ENCODE results near the gene GDE1.

- TF ChIP-seq CTCF (IDR thresholded peaks at IDR 0.05) (no peak), POLR2A (IDR thresholded peaks at IDR 0.05) (no peak)
Observed at GRCh38 chr16:19499481-19499880, 22.4 kb downstream of the GDE1 start.
